ENCODE measurements around the gene DKK2.

The DKK2 gene

GRCh38 chr4:106907216-106907615 is 128.9 kb downstream of the DKK2 start:
- DNase-seq: no peak

- no peak for DNase-seq
Observed at GRCh38 chr4:106906728-106907127, 129.4 kb downstream of the DKK2 start.

GRCh38 chr4:106898621-106899230 is 137.4 kb downstream of the DKK2 start:
- no peak for DNase-seq

GRCh38 chr4:106893903-106894302 is 142.2 kb downstream of the DKK2 start:
- no peak for DNase-seq

GRCh38 chr4:106893395-106893881 is 142.7 kb downstream of the DKK2 start:
- DNase-seq: no peak

- DNase-seq: no peak
Observed at GRCh38 chr4:106892786-106893185, 143.3 kb downstream of the DKK2 start.

GRCh38 chr4:106875340-106875739 is 160.8 kb downstream of the DKK2 start:
- DNase-seq: no peak

Data from NCI-H1092 treated with DMSO at 0.1 percent for 48 hours (cell line).